Liver (tissue), 3 donors: ENCODE results near the gene SYK.

ENCODE experiments used
- ATF3 ChIP-seq: IDR thresholded peaks from 2 replicates; pipeline ENCODE4 v1.6.1; 2016; ENCODE audit warnings: antibody characterized with exemption
- CTCF ChIP-seq: fragments of 150-350 bp; IDR thresholded peaks from 2 replicates; pipeline ENCODE4 v1.5.1; 2017; ENCODE audit warnings: improper control_type of control experiment, low read depth, low read length; ENCODE audit not compliant: missing input control
- GABPA ChIP-seq, 2 donors: IDR thresholded peaks in 1 of 2; conservative IDR thresholded peaks in 1 of 2; 2 replicates each; pipeline ENCODE4 v1.6.1; 2016; ENCODE audit warnings: antibody characterized with exemption in 2 of 2, mild to moderate bottlenecking in 1 of 2, moderate library complexity in 1 of 2
- MAX ChIP-seq: IDR thresholded peaks from 2 replicates; pipeline ENCODE4 v1.6.1; 2016; ENCODE audit warnings: antibody characterized with exemption
- REST ChIP-seq: IDR thresholded peaks from 2 replicates; pipeline ENCODE4 v1.6.1; 2016; ENCODE audit warnings: antibody characterized with exemption, mild to moderate bottlenecking
- SP1 ChIP-seq: IDR thresholded peaks from 2 replicates; pipeline ENCODE4 v1.6.1; 2018; ENCODE audit warnings: antibody characterized with exemption, mild to moderate bottlenecking
- TAF1 ChIP-seq: conservative IDR thresholded peaks from 2 replicates; pipeline ENCODE4 v1.6.1; 2016; ENCODE audit warnings: antibody characterized with exemption, mild to moderate bottlenecking
- donor health status: healthy.
- donor health status: healthy.

- TF ChIP-seq ATF3 (no peak), TAF1 (no peak), GABPA (IDR thresholded peaks at IDR 0.05 in 1 of 2, conservative IDR thresholded peaks at IDR 0.05 in 1 of 2) (no peak), REST (no peak), CTCF (no peak), SP1 (no peak), MAX (no peak)
Observed at GRCh38 chr9:90778746-90779145, 22.9 kb upstream of the SYK start.
